Astrocyte of the cerebellum (primary cell): Measurements from ENCODE around the gene ADRB2.

Source experiments
- DNase-seq: peaks from one replicate; pipeline ENCODE4 v3.0.0-alpha.2; 2011; ENCODE audit warnings: low read depth
- H3K4me3 ChIP-seq: 2 replicates; pipeline ENCODE4 v1.5.1; 2011; ENCODE audit warnings: mild to moderate bottlenecking, low read depth, low read length, moderate library complexity
- in situ Hi-C: cut with HindIII; loops from 2 replicates; pipeline ENCODE4 v1.10.0; 2017; ENCODE audit warnings: low sequenced_read_pairs
- TF ChIP-seq, protein P1 (sequence below): IDR thresholded peaks from 2 replicates; pipeline ENCODE4 v1.5.1; 2012; ENCODE audit warnings: low read length, low read depth, moderate library complexity, mild to moderate bottlenecking; ENCODE audit errors: missing control alignments

ADRB2 gene

DNA sequence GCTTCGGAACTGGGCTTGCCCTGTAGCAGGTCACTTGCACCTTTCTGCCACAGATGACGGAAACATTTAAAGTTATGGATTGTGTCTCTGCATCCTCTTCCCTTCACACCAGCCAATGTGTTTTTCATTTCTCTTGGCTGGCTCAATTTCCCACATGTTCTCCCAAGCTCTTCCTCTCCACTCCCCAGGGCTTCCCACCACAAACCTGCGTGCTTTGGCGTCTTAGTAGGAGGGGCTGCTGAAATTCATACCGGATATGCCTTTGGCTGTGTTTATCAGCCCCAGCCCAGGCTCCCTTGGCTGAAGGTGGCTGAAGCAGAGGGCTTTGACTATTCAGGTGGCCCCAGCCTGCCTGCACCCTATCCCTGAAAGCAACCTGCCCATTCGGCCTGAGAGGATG is 32.1 kb downstream of the ADRB2 start:
- in situ Hi-C loops = no loop called here
- DNase-seq = no peak
- no peak overlapping the region for H3K4me3 ChIP-seq
- TF ChIP-seq, protein P1, sequence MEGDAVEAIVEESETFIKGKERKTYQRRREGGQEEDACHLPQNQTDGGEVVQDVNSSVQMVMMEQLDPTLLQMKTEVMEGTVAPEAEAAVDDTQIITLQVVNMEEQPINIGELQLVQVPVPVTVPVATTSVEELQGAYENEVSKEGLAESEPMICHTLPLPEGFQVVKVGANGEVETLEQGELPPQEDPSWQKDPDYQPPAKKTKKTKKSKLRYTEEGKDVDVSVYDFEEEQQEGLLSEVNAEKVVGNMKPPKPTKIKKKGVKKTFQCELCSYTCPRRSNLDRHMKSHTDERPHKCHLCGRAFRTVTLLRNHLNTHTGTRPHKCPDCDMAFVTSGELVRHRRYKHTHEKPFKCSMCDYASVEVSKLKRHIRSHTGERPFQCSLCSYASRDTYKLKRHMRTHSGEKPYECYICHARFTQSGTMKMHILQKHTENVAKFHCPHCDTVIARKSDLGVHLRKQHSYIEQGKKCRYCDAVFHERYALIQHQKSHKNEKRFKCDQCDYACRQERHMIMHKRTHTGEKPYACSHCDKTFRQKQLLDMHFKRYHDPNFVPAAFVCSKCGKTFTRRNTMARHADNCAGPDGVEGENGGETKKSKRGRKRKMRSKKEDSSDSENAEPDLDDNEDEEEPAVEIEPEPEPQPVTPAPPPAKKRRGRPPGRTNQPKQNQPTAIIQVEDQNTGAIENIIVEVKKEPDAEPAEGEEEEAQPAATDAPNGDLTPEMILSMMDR = no peak

DNA sequence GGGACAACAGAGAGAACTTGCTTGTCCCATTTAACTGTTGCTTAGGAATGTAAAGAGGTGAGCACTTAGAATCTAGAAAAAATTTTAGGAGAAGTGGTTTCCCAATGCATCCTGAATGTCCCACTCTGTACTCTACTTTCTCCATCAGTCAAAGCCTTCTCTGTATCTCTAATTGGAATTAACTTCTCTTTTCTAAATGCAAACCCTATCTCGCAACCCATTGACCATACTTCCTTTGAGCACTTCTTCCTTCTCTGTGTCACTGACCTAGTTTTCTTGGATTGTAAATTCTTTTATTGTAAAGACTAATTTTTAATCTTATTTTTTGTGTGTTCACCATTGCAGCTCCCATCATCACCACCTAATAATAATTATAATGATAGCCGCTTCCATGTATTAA is 33.3 kb downstream of the ADRB2 start:
- in situ Hi-C loops = no loop called here
- TF ChIP-seq, protein P1 = no peak
- DNase-seq = no peak
- no peak overlapping the region for H3K4me3 ChIP-seq

DNA sequence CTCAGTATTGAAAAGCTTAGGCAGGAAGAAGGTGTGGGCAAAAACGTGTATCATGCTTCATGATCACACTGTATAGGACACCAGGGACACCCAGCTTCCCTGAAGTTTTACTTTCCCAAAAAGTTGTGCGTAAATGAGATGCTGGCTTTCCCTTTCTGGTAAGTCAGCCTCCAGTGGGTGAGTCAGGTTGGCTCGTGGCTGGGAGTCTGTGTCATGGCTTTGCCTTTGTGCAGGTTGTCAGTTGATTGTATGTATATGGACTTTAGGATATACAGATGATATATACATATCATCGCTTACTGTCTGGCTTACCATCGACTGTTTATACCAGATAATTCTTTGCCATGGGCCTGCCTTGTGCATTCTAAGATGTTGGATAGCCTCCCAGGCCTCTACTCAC is 34.2 kb downstream of the ADRB2 start:
- TF ChIP-seq, protein P1 = no peak
- no peak overlapping the region for H3K4me3 ChIP-seq
- in situ Hi-C loops = no loop called here
- DNase-seq = no peak

DNA sequence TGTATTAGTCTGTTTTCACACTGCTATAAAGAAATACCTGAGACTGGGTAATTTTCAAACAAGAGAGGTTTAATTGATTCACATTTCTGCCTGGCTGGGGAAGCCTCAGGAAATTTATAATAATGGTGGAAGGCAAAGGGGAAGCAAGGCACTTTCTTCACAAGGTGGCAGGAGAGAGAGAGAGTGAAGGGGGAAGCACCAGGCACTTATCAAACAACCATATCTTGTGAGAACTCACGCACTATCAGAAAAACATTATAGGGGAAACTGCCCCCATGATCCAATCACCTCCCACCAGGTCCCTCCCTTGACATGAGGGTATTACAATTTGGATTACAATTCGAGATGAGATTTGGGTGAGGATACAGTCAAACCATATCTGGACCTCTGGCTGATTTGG is 34.7 kb downstream of the ADRB2 start:
- no peak for DNase-seq
- in situ Hi-C loops = no loop called here
- TF ChIP-seq, protein P1 = no peak
- no peak overlapping the region for H3K4me3 ChIP-seq

DNA sequence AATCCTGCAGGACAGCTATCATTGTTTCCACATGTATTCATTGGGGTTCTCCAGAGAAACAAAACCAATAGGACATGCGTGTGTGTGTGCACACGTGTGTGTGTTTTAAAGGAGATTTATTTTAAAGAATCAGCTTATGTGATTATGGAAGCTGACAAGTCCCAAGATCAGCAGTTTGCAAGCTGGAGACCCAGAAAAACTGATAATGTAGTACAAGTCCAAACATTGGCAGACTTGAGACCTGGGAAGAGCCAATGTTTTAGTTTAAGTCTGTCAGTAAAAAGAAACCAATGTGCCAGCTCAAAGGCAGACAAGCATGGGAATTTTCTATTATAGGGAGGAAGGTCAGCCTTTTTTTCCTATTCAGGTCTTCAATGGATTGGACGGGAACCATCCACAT is 35.3 kb downstream of the ADRB2 start:
- TF ChIP-seq, protein P1 = no peak
- H3K4me3 ChIP-seq = no peak overlapping the region
- in situ Hi-C loops = no loop called here
- DNase-seq = no peak

DNA sequence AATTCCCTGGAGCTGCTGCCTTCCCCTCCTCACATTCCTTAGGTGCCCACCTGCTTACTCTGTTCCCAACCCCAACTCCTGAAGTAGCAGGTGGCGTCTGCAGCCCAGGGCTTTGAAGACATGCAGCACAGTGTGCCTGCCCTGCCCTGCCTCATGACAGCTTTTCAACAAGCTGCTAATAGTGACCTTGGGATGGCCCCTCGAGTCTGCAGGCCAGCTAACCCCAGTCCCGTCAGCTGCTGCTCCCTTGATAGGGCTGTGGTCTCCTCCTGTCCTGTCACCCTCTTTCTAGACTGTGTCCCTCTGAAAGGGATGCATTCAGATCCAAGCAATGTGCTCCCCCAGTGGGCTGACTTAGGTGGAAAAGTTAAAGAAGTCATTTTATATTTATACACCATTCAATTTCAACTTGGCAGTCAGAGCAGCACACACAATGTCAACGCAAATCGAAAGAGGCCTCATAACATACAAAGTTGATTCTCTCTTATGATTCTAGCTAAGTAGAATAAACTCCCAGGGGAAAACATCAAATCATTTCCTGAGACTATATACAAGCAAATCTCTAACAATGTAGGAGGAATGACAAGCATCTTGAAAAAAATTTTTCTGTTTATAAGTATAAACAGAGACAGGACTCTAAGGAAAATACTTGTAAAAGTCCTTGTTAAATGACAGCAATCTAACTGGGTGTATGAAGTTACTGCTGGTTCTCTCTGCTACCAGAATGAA is 37.9 kb downstream of the ADRB2 start:
- DNase-seq = no peak
- H3K4me3 ChIP-seq = no peak overlapping the region
- TF ChIP-seq, protein P1 = no peak
- in situ Hi-C loops = no loop called here
